HG02981 (cell line): ENCODE data around the gene FUOM.

Experiments
- ATAC-seq: cut with Tn5 transposase; IDR thresholded peaks from one replicate; pipeline ENCODE4 v1.9.1; 2021; ENCODE audit warnings: mild to moderate bottlenecking, moderate library complexity; ENCODE audit not compliant: unreplicated experiment

The FUOM gene, protein sequence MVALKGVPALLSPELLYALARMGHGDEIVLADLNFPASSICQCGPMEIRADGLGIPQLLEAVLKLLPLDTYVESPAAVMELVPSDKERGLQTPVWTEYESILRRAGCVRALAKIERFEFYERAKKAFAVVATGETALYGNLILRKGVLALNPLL

DNA sequence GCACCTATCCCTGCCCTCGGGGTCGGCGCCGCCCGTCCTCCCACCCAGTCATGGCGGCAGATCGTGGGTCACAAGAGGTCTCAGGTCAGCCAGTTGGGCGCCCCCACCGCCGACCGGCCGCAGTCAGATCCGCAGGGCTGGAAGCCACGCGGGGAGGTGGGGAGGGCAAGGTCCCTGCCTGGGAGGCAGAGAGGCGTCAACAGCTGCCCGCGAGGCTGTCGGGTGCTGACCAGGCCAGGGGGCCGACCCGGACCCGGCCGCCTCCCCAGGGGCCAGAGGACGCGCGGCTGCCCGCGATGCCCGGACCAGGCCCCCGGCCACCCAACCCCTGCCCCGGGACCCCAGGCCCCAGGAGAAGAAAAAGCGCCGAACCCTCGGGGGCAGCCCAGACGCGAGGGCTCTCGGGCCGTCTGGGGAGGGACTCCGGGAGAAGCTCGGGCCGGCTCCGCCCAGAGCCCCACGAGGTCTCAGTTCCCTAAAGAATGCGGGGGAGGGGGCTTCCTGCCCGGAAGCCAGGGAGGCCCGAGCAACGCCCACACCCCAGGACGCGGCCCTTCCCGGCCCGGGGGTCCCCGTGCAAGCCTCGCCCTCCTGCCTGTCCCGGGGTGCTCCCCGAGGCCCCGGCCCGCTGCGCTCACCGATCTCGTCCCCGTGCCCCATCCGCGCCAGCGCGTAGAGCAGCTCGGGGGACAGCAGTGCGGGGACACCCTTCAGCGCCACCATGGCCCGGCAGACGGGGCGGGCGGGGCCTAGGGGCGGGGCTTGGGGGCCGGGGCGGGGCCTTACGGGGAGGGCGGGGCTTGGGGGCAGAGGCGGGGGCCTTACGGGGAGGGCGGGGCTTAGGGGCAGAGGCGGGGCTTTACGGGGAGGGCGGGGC, at the start of gene FUOM:
Gene FUOM, minus strand, starts transcription at position 735 of the 877 bp plus-strand sequence. Its CDS starts 12 bp downstream, at position 723.
- ATAC-seq: peak; percentile 76

DNA sequence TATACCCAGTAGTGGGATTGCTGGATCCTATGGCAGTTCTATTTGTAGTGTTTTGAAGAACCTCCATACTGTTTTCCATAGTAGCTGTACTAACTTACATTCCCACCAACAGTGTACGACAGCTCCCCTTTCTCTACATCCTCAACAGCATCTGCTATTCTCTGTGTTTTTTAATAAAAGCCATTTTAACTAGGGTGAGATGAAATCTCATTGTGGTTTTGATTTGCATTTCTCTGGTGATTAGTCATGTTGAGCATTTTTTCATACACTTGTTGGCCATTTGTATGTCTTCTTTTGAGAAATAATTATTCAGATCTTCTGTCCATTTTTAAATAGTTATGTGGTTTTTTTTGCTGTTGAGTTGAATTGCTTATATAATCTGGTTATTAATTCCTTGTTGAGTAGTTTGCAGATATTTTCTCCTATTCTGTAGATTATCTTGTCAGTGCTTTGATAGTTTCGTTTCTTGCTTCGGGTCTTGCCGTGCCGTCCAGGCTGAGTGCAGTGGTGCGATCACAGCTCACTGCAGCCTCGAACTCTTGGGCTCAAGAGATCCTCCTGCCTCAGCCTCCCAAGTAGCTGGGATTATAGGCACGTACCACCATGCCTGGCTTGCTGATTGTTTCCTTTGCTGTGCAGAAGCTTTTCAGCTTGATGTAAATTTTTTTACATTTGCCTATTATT, 48.2 kb upstream of the FUOM start:
- ATAC-seq: no peak

DNA sequence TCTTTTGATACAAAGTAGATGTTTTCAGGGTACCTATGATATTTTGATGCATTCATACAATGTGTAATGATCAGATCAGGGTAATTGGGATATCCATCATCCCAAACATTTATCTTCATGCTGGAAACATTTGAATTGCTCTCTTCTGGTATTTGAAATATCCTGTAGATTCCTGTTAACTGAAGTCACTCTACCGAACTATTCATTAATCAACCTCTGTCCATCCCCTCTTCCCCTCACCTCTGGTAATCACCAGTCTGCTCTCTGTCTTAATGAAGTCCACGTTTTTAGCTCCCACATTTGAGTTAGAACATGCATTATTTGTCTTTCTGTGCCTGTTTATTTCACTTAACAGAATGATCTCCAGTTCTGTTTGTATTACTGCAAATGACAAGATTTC, 47.5 kb upstream of the FUOM start:
- no peak for ATAC-seq

DNA sequence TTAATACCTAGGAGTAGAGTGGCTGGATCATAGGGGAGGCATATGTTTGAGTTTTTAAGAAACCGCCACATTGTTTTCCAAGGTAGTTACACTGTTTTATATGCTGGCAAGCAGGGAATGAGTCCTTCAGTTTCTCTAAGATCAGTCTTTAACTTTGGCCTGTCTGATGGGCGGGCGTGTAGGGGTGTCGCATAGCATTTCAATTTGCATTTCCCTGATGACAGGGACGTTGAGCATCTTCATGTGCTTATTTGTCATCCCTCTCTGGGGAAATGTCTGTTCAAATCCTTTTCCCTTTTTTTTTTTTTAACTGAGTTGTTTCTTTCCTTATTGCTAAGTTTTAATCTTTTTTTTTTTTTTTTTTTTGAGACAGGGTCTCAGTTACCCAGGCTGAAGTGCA, 46.0 kb upstream of the FUOM start:
- ATAC-seq: no peak

DNA sequence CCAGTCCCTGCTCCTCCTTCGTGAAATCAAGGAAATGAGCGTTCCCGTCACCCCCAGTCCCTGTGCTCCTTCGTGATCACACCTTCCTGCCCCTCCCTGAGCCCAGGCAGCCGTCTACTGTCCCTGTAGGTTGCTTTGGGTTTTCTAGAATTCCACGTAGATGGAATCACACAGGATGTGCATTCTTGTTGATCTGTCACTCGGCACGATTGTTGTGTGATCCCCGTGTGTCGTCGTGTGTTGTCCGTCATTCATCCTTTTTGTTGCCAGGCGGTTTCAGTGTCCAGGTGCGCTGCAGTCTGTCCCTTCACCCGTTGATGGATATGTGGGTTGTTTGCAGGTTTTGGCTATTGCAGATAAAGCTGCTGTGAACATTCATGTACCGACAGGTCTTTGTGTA, 45.5 kb upstream of the FUOM start:
- ATAC-seq: no peak

DNA sequence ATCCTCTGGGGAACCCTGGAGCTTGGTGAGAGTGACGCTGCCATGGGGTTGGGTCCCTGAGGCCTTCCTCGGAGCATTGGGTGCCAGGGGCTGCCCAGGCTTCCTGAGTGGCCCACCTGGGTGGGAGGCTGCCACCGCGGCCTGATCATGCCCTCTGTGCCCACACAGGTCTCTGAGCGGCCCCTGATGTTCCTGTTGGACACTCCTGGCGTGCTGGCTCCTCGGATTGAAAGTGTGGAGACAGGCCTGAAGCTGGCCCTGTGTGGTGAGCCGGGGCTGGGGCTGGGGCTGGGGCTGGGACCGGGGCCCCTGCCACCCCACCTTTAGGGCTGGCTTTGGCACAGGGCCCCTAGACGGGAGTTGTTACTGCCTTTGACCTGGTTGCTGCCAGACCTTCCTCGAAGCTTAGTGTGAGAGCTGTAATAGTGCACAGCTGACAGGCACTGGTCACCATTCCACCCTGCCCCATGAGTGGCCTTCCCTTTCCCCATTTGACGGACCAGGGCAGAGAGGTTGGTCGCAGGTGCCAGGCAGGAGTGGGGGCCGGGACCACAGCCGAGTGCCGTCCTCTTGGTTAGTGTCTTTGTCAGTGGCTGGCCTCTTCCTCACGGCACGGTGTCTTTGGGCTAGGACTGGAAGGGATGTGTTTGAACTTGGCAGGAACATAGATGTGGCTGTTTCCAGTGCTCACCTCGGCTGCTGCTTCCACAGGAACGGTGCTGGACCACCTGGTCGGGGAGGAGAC, 44.3 kb upstream of the FUOM start:
- ATAC-seq: no peak

DNA sequence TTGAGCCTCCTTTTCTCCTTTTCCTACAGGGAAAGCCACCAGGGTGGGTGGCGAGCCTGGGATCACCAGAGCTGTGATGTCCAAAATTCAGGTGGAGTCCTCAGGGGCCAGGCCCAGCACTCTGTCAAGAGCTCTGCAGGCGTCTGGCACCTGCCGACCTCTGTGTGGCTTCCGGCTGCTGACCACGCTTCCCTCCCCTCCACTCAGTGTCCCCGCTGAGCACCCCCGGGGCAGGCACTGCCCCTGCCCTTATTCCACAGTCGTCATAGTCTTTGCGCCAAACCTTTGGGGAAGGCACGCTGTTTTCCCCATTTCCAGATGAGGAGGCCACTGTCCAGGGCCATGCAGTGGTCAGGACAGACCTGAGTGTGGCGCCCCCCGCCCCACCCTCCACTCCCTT, 43.7 kb upstream of the FUOM start:
- no peak for ATAC-seq

DNA sequence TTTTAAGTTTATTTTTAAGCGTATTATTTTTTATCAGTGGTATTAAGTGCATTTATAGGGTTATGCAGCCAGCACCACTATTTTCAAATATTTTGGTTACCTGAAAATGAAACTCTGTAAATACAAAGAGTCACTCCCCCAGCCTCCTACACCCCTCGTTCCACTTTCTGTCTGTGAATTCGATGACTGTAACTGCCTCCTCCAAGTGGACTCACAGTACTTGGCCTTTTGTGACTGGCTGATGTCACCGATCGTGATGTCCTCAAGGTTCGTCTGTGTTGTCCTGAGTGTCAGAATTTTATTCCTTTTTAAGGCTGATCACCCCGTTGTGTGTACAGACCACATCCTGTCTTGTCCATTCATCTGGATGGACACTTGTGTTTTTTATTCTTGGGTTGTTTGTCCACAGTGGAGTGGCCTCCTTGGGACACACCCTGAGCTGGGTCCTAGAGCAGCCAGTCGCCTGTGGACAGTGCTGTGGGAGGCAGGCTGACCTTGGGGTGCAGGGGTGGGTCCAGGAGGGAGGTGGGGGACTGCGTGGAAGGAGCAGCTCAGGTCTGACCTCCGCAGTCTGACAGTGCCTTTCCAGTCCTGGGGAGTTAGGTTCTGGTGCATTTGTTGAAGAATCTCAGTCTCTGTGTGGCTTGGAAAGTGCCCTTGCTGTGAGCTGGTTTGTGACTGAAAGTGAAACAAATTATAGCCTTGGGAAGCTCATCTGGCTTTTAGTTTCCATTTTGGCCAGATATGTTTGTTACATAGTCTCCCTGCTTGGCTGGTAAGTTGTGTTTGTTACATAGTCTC, 43.0 kb upstream of the FUOM start:
- peak; percentile 69 for ATAC-seq

DNA sequence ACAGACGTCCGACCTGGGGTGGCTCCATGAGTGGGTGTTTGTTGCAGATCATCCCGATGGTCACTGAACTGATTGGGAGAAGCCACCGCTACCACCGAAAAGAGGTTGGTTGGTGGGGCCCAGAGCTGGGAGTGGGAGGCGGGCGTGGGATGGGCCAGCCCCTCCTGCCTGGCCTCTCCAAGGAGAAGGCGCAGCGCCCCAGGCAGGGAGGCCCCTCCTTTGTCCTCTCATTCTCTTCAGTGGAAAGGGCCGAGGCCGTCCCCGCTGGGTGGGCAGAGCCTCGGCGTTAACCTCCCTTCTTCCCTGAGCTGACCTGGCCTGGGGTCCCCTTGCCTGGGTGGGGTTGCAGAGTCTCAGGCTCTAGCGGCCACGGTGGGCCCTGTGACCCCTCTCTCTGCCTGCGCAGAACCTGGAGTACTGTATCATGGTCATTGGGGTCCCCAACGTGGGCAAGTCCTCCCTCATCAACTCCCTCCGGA, 41.3 kb upstream of the FUOM start:
- no peak for ATAC-seq

DNA sequence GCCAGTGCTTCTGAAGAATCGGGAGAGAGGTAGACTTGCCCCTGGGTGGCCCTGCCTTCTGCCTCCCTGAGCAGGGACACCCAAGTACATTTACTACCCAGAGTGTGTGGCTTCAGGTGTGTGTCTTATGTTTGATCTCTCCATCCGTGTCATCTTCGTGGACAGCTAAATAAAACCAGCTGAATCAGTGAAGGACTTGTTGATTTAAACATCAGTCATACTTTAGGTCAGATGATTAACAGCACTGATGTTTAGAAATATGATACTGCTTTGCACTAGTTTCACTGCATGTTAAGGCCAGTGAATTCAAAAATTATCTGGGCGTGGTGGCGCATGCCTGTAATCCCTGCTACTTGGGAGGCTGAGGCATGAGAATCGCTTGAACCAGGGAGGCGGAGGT, 40.1 kb upstream of the FUOM start:
- ATAC-seq: no peak

DNA sequence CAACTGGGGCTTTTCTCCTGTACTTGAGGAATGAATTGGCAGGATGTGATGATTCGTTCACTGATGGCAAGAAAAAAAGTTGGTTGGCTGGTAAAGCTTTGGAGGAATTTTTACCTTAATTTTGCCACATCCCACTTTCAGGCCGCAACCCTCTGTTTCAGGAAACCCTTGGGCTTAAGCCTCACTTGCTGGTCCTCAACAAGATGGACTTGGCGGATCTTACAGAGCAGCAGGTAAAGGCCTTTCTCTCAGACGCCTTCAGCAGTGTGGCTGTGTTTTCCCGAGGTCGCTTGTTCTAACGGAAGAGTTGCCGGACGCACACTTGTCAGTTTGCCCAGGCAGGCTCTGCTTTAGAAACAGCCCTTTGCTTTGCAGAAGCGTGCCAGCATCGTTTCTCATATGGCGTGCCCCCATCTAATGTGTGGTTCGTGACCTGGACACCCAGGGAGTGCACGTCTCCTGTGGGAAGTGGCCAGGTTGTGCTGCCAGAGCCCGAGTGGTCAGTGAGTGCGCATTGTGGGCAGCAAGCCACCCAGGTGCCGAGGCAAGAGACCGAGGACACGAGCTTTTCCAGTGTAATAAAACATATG, 38.3 kb upstream of the FUOM start:
- ATAC-seq: no peak

DNA sequence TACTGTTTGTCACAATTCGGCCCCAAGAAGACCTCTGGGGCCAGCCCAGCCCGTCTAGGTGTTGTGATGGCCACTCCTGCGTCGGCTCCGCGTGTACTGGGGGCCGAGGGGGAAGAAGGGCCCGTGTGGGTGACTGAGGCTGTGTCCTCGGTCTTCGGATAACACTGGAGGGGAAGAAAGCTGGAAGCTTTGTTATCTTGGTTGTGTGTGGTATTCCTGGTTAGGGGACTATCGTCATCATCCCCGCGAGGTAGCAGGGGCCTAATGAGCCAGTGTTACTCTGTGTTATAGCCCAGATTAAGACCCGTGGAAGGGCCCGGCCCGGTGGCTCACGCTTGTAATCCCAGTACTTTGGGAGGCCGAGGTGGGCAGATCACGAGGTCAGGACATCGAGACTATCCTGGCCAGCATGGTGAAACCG, 37.0 kb upstream of the FUOM start:
- no peak for ATAC-seq

DNA sequence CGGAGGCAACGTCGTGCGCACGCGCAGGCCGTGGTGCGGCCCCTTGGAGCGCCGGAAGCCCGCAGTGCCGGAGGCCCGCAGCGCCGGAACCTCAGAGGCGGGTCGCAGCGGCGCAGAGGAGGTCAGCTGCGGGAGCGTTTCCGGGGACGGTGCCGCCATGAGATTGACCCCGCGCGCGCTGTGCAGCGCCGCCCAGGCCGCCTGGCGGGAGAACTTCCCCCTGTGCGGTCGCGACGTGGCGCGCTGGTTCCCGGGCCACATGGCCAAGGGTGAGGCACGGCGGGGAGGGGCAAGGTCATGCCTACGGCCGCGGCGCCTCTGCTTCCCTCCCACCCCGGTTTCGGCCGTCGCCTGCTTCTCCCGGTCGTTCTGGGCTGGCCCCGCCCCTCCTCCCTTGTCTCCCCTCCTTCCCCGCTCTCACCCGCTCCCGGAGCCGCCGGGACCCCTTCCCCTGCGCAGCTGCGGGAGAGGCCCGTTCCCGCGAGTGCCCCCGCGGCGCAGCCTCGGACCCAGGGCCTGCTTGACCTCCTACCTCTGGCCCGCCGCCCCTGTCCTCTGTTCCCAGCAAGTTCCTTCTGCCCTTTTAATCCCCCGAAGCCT, 36.3 kb upstream of the FUOM start, which contains the start of gene MTG1:
Gene MTG1, plus strand, starts transcription at position 94 of the 600 bp plus-strand sequence. Its CDS starts 64 bp downstream, at position 158.
- peak; percentile 63 for ATAC-seq

DNA sequence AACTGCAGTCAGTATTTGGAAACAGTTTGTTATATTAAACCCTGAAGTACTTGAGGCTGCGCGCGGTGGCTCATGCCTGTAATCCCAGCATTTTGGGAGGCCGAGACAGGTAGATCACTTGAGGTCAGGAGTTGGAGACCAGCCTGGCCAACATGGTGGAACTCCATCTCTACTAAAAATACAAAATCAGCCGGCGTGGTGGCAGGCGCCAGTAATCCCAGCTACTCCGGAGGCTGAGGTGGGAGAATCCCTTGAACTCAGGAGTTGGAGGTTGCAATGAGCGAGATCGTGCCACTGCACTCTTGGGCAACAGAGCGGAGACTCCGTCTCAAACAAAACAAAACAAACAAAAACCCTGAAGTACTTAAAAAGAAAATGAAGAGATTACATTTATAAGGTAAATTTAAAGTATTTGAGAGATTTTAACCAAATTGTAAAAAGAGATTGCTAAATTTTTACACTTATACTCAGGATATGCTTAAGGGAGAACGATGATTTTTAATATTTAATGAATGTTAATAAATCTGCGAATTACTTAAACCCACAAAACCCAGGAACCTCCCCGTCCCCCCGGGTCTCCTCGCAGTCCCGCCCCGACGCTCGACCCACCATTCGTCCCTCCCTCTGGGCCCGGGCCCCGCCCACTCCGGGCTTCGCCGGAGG, 35.7 kb upstream of the FUOM start:
- no peak for ATAC-seq

DNA sequence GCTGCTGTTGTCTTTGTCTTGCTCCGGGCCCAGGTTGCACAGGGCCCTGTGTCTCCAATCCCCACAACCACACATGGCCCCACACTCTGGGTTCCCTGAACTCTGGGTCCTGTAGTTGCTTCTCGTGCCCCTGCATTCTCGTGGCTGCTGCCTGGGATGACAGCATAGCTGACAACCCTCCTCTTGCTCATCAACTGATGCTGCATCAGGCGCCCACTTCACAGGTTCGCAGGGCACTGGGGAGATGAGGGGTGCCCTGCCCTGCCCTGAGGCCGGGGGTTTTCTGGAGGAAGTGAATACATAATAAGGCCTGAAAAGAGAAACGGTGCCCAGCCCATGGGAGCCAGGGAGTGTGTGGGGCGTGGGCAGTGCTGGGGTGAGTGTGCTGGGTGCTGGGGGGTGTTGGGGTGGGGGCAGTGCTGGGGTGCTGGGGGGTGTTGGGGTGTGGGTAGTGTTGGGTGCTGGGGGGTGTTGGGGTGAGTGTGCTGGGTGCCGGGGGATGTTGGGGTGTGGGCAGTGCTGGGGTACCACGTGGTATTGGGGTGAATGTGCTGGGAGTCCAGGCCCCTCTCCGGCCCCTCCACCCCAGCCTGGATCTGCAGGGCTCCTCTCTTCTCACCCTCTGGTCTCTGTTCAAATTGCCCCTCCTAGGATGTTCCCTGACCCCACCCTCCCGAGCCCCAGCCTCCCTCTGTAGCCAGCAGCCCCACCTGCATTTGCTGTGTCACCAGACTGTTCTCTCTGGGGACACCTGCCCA, 34.1 kb upstream of the FUOM start:
- no peak for ATAC-seq

DNA sequence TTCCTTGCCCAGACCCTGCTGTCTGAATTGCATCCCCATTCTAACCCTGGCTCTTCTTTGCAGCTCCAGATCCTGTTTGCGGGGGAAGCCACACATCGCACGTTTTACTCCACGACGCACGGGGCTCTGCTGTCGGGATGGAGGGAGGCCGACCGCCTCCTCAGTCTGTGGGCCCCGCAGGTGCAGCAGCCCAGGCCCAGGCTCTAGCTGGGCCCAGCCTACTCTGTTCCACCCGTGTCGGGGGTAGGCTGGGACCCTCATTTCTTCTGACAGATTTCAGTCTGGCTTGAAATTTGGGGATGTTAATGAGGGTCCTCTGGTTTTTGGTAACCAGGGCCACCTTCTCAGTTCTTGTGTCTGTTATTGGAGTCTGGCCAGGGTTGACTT, 33.4 kb upstream of the FUOM start:
- no peak for ATAC-seq

DNA sequence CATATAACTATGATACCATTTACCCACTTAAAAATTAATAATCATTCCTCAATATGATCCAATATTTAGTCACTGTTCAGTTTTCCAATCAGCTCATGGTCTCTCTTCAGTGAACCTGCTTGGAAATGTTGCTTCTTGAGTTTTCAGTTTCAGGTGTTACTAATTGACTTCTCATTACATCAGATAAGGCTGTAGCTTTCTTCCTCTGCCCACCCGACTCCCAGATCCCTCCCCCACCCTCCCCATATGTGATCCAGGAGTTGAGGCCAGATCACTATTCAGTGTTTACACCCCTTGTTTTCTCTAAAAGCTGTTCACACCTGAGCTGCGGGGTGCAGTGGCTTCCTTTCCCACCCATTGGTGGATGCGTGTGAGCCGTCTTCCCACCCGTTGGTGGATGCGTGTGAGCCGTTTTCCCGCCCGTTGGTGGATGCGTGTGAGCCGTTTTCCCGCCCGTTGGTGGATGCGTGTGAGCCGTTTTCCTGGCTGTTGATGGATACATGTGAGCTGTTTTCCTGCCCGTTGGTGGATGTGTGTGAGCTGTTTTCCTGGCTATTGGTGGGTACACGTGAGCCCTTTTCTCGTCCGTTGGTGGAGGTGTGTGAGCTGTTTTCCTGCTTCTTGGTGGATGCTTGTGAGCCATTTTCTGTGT, 32.9 kb upstream of the FUOM start:
- no peak for ATAC-seq
